Right renal pelvis (tissue), 4 donors: ENCODE measurements around the gene CYP2A13. TPM values are rescaled to one million over a fixed set of nuclear protein-coding genes. Genes with fewer than 3 reads are reported as not detected.
A peak's percentile ranks its signal among the peaks of the same experiment; 100 is the strongest.
"Not testable (repeated sequence)": the region's sequence is repeated elsewhere in the genome, so short reads cannot be mapped to it uniquely, and the experiment has no call there.

Source experiments
- DNase-seq, 4 donors: peaks; one replicate each; pipeline ENCODE4 v3.0.0-alpha.2; 2013; ENCODE audit warnings: low read depth in 4 of 4, low spot score in 3 of 4, missing footprints in 1 of 4
- polyA plus RNA-seq, 4 donors: library from polyadenylated mRNA; unstranded; fragments of 120-200 nt; gene quantifications; one replicate each; pipeline ENCODE4 v1.2.1, GENCODE V29; 2013; ENCODE audit not compliant: insufficient read length in 4 of 4

CYP2A13 gene
- polyA plus RNA-seq, 4 donors: not detected

- DNase-seq: no peak
Measured at GRCh38 chr19:41116261-41116660, 28.0 kb downstream of the CYP2A13 start.

- DNase-seq: not testable (repeated sequence)
Measured at GRCh38 chr19:41120929-41121911, 33.0 kb downstream of the CYP2A13 start.

GRCh38 chr19:41122846-41123245 lies 34.6 kb downstream of the CYP2A13 start:
- not testable (repeated sequence) for DNase-seq

GRCh38 chr19:41123716-41124294 lies 35.6 kb downstream of the CYP2A13 start:
- no peak for DNase-seq

GRCh38 chr19:41126765-41127203 lies 38.5 kb downstream of the CYP2A13 start:
- DNase-seq: not testable (repeated sequence)

- not testable (repeated sequence) for DNase-seq
Measured at GRCh38 chr19:41127362-41127761, 39.1 kb downstream of the CYP2A13 start.

GRCh38 chr19:41127801-41128300 lies 39.6 kb downstream of the CYP2A13 start:
- DNase-seq: peak in 2 of 4 donors; percentile 28 to 29

- DNase-seq: no peak
Measured at GRCh38 chr19:41128692-41129091, 40.4 kb downstream of the CYP2A13 start.

GRCh38 chr19:41131186-41131585 lies 42.9 kb downstream of the CYP2A13 start:
- DNase-seq: no peak

GRCh38 chr19:41133260-41133659 lies 45.0 kb downstream of the CYP2A13 start:
- no peak for DNase-seq

- no peak for DNase-seq
Measured at GRCh38 chr19:41134616-41135015, 46.4 kb downstream of the CYP2A13 start.

GRCh38 chr19:41135390-41136384 lies 47.4 kb downstream of the CYP2A13 start:
- peak; percentile 41 to 48 (median 44) for DNase-seq

- DNase-seq: no peak
Measured at GRCh38 chr19:41136636-41137455, 48.6 kb downstream of the CYP2A13 start.

GRCh38 chr19:41144403-41144802 lies 56.2 kb downstream of the CYP2A13 start:
- peak in 2 of 4 donors; percentile 8 to 21 for DNase-seq

Other genes starting within 250 kb of the CYP2A13 start
- gene CYP2A6, start 238.0 kb upstream of the CYP2A13 start, polyA plus RNA-seq: under 1 TPM in 1 of 4 donors, not detected in 3; 0.12 TPM
- not detected for gene CYP2A7, start 206.2 kb upstream of the CYP2A13 start, polyA plus RNA-seq
- 1 to 10 TPM; 1.7 to 3.3 (median 2.2) TPM for gene CYP2B6, start 97.2 kb upstream of the CYP2A13 start, polyA plus RNA-seq
- under 1 TPM in 1 of 4 donors, not detected in 3; 0.04 TPM for gene CYP2F1, start 26.0 kb downstream of the CYP2A13 start, polyA plus RNA-seq
- gene CYP2S1, start 104.8 kb downstream of the CYP2A13 start, polyA plus RNA-seq: under 1 TPM; 0.22 to 0.64 (median 0.42) TPM
- gene AXL, start 130.8 kb downstream of the CYP2A13 start, polyA plus RNA-seq: 10 to 100 TPM; 30.9 to 34.9 (median 32.5) TPM
- gene HNRNPUL1, start 175.9 kb downstream of the CYP2A13 start, polyA plus RNA-seq: 100 to 1,000 TPM; 202 to 215 (median 206) TPM
- 10 to 100 TPM; 33.1 to 36.2 (median 34.5) TPM for gene CCDC97, start 221.7 kb downstream of the CYP2A13 start, polyA plus RNA-seq